ENCODE results near the gene GGA3.
A peak's percentile ranks its signal among the peaks of the same experiment; 100 is the strongest.
"Not testable (repeated sequence)": the region's sequence is repeated elsewhere in the genome, so short reads cannot be mapped to it uniquely, and the experiment has no call there.

GGA3 gene

DNA sequence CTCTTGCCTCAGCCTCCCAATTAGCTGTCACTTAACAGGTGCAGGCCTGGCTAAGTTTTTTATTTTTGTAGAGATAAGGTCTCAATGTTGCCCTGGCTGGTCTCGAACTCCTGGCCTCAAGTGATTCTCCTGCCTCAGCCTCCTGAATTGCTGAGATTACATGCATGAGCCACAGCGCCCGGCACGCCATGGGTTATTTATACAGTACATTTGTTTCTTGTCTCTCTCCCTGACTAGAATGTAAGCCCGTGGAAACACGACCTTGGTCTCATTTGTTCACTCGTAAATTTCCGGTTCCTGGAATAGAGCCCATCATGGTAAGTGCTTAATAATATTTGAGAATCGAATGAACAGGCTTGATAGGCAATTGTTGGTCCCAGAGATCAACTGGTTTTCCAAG lies 25.8 kb upstream of the GGA3 start:
- H3K4me3 ChIP-seq (ENCODE audit: low read depth, low read length): peak overlapping the region; percentile 8; the same call in 1 of the 2 replicates
- DNase-seq (ENCODE audit: low read depth): no peak
- TF ChIP-seq, protein P1, sequence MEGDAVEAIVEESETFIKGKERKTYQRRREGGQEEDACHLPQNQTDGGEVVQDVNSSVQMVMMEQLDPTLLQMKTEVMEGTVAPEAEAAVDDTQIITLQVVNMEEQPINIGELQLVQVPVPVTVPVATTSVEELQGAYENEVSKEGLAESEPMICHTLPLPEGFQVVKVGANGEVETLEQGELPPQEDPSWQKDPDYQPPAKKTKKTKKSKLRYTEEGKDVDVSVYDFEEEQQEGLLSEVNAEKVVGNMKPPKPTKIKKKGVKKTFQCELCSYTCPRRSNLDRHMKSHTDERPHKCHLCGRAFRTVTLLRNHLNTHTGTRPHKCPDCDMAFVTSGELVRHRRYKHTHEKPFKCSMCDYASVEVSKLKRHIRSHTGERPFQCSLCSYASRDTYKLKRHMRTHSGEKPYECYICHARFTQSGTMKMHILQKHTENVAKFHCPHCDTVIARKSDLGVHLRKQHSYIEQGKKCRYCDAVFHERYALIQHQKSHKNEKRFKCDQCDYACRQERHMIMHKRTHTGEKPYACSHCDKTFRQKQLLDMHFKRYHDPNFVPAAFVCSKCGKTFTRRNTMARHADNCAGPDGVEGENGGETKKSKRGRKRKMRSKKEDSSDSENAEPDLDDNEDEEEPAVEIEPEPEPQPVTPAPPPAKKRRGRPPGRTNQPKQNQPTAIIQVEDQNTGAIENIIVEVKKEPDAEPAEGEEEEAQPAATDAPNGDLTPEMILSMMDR (IDR thresholded peaks at IDR 0.05; ENCODE audit: insufficient read depth, low read depth, low read length, missing control alignments): no peak

- no peak for DNase-seq (ENCODE audit: low read depth)
- H3K4me3 ChIP-seq (ENCODE audit: low read depth, low read length): no peak overlapping the region
- TF ChIP-seq, protein P1 (IDR thresholded peaks at IDR 0.05; ENCODE audit: insufficient read depth, low read depth, low read length, missing control alignments): no peak
These were observed 23.7 kb upstream of the GGA3 start for GRCh38 chr17:75285123-75285522.

GRCh38 chr17:75280189-75280588 lies 18.8 kb upstream of the GGA3 start:
- not testable (repeated sequence) for H3K4me3 ChIP-seq (ENCODE audit: low read depth, low read length); DNase-seq (ENCODE audit: low read depth)

DNA sequence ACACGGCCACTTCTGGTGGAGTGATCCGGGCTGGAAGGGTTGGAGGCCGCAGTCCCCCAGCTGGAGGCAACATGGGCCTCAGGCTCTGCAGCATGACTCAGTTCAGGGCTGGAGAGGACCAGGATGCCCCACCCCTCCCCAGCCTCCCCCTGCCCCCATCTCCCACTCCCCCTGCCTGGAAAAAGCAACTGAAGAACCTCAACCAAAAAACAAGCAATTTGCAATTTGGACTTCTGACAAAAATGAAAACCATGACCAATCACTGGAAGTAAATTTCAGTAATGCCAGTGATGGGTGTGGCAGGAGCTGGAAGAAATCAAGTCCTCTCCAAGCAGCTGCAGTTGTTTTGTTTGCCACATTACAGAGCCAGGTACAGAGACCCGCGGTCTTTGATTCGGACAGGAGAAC lies 16.3 kb upstream of the GGA3 start:
- TF ChIP-seq, protein P1 (IDR thresholded peaks at IDR 0.05; ENCODE audit: insufficient read depth, low read depth, low read length, missing control alignments): no peak
- no peak for DNase-seq (ENCODE audit: low read depth)

GRCh38 chr17:75273977-75274708 lies 12.7 kb upstream of the GGA3 start:
- TF ChIP-seq, protein P1 (IDR thresholded peaks at IDR 0.05; ENCODE audit: insufficient read depth, low read depth, low read length, missing control alignments): no peak
- DNase-seq (ENCODE audit: low read depth): no peak
- H3K4me3 ChIP-seq (ENCODE audit: low read depth, low read length): no peak overlapping the region

More for the DNA sequence above, 16.3 kb upstream of the GGA3 start:
- no peak overlapping the region for H3K4me3 ChIP-seq (ENCODE audit: low read depth, low read length)

DNA sequence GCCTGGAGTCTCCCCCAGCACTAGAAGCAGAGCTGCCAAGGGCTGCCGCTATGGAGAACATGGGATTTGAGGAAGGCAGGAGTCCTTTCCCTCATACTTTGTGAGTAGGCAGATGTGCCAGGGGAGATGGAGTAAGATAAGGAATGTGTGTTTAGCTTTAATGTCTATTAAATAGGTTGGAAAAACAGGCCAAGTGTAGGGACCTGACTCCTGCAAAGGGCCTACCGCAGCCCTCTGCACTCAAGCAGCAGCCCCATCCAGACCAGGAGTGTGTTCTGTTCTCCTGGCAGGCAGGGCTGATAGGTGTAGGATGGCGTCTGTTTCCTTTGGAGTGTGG lies 11.4 kb upstream of the GGA3 start:
- no peak for DNase-seq (ENCODE audit: low read depth)
- no peak overlapping the region for H3K4me3 ChIP-seq (ENCODE audit: low read depth, low read length)
- TF ChIP-seq, protein P1 (IDR thresholded peaks at IDR 0.05; ENCODE audit: insufficient read depth, low read depth, low read length, missing control alignments): no peak

DNA sequence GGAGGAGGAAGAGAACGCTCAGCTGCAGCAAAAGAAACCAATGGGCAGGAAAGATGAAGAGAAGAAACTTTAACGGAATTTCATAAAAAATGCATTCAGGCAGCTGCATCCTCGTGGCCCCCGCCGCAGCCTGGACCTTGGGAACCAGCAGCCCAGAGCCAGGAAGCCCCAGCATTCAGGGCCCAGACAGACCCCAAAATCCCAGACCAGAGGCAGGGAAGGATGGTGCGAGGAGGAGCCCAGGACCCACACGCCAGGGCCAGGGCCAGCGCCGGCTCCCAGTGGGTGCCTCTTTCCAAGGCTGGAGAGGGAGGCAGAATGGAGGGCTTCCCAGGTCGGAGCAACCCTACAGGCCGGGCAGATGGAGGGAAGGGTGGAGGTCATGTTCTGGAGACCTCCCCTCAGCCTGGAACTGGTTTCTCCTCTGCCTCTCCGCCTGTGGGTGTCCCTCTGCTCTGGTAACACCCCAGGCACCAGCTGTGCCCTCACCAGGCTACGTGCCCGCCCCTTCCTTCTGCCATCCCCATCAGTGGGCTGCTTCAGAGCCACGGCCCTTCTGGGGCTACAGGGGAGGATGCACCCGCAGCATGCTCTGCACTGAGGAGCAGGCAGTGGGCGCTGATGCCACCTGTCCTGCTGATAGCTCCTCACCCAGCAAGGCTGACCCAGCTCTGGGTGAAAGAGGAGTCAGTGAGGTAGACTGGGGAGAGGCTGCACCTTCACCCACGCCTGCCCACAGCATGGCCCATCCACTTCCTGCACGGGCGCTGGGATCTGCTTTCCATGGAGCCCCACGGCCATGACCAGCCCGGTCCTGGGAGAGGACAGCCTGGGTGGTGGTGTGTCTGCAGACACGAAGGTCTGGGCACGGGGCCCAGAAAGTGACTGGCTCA lies 10.8 kb upstream of the GGA3 start:
- DNase-seq (ENCODE audit: low read depth): peak; percentile 47
- H3K4me3 ChIP-seq (ENCODE audit: low read depth, low read length): peak overlapping the region; percentile 98
- TF ChIP-seq, protein P1 (IDR thresholded peaks at IDR 0.05; ENCODE audit: insufficient read depth, low read depth, low read length, missing control alignments): no peak
